Measurements from ENCODE around the gene HIF3A. TPM values are rescaled to one million over a fixed set of nuclear protein-coding genes. Genes with fewer than 3 reads are reported as not detected.

Gene HIF3A
- total and polyA plus RNA-seq, 9 of the 15 experiments (the other 6 are each of a cell fraction or from before 2014, with no cell fraction given): 0.29 TPM; not detected in 8

GRCh38 chr19:46294494-46294893 lies 2.3 kb upstream of the HIF3A start:
- Histone ChIP-seq H2AFZ (ENCODE audit: low read depth, low read length) (no peak overlapping the region), H3K9ac (ENCODE audit: insufficient read depth in 1 of 2, low read depth in 2 of 2, low read length in 2 of 2) (no peak overlapping the region), H3K36me3 (ENCODE audit: control insufficient read depth, insufficient read depth, low read length) (no peaks in the 10 kb centered on the region), H3K4me3 (no peak overlapping the region), H3K27ac (ENCODE audit: extremely low read depth, low read depth, low read length) (no peak overlapping the region), H3K4me1 (replicated peaks in 1 of 2; ENCODE audit: control insufficient read depth in 2 of 2, insufficient read depth in 2 of 2, low read length in 2 of 2) (peaks cover 0 to 18% of the 10 kb centered on the region in 2 experiments; a peak in 2 of 5 replicates), H4K20me1 (replicated peaks; ENCODE audit: control insufficient read depth, insufficient read depth, low read length) (no peaks in the 10 kb centered on the region), H3K4me2 (ENCODE audit: insufficient read depth, low read length) (no peak overlapping the region), H3K79me2 (ENCODE audit: control insufficient read depth, insufficient read depth, low read length) (no peaks in the 10 kb centered on the region), H3K27me3 (ENCODE audit: control insufficient read depth in 2 of 2, insufficient read depth in 2 of 2, low read length in 2 of 2) (peaks cover 0 to 7% of the 10 kb centered on the region in 2 experiments; a peak in 2 of 5 replicates), H3K9me1 (ENCODE audit: control insufficient read depth, insufficient read depth, low read length) (no peaks in the 10 kb centered on the region), H3K9me3 (replicated peaks; ENCODE audit: control insufficient read depth, insufficient read depth, low read depth, low read length) (no peaks in the 10 kb centered on the region; the same call in 1 of the 2 replicates)
- intact Hi-C loops (cut with micrococcal nuclease) (no loop called here), in situ Hi-C loops (cut with MboI) (no loop called here)
- DNase-seq (ENCODE audit: extremely low read depth in 1 of 4, low spot score in 3 of 4): no peak
- TF ChIP-seq KLF13 (tag; IDR thresholded peaks at IDR 0.05; ENCODE audit: borderline replicate concordance, low read depth) (no peak), GTF2B (IDR thresholded peaks at IDR 0.05; ENCODE audit: extremely low read depth, insufficient read length) (no peak), THRA (IDR thresholded peaks at IDR 0.05) (no peak), MLX (CRISPR knock-in tag; conservative IDR thresholded peaks at IDR 0.05) (no peak), ZNF408 (CRISPR knock-in tag; IDR thresholded peaks at IDR 0.05; ENCODE audit: low read depth) (no peak), ZNF766 (CRISPR knock-in tag; conservative IDR thresholded peaks at IDR 0.05) (no peak), THAP12 (CRISPR knock-in tag; IDR thresholded peaks at IDR 0.05) (no peak), NFIC (IDR thresholded peaks at IDR 0.05) (no peak), RCOR1 (IDR thresholded peaks at IDR 0.05; ENCODE audit: borderline replicate concordance in 1 of 2, low read depth in 2 of 2, low read length in 2 of 2) (no peak), ZNF324 (CRISPR knock-in tag; IDR thresholded peaks at IDR 0.05) (no peak), CBX8 (IDR thresholded peaks at IDR 0.05; ENCODE audit: borderline replicate concordance, extremely low read depth, low read depth, low read length, poor library complexity, severe bottlenecking) (no peak), GTF2A2 (tag; IDR thresholded peaks at IDR 0.05) (no peak), MBD2 (IDR thresholded peaks at IDR 0.05; ENCODE audit: borderline replicate concordance, low read depth) (no peak), PCBP1 (IDR thresholded peaks at IDR 0.05; ENCODE audit: low read depth, low read length, poor library complexity, severe bottlenecking) (no peak), NFE2L1 (tag; IDR thresholded peaks at IDR 0.05; ENCODE audit: borderline replicate concordance, low read depth) (no peak), ZNF121 (CRISPR knock-in tag; conservative IDR thresholded peaks at IDR 0.05) (no peak)
- BruUV-seq (replicated peaks): no TSS peak
- ChIA-PET POLR2A (no interaction called here), CTCF (ENCODE audit: low intra/inter-chr PET ratio) (no interaction called here)
- 1% methylated on average over 6 of the region's 6 CpGs for WGBS (ENCODE audit: insufficient coverage, low coverage, missing lambda C conversion rate)
- FAIRE-seq: no peak
- ATAC-seq: no peak
